Occipital lobe (tissue), 2 donors: Measurements from ENCODE around the gene ESYT2. TPM values are rescaled to one million over a fixed set of nuclear protein-coding genes. Genes with fewer than 3 reads are reported as not detected.
A peak's percentile ranks its signal among the peaks of the same experiment; 100 is the strongest.
"Not testable (repeated sequence)": the region's sequence is repeated elsewhere in the genome, so short reads cannot be mapped to it uniquely, and the experiment has no call there.

ENCODE experiments used
- DNase-seq: peaks from one replicate; lab custom pipeline; 2025; lab: John Stamatoyannopoulos, UW
- total RNA-seq: library from RNA; depleted of rRNA; stranded (reverse); fragments of >200 nt; gene quantifications from one replicate; pipeline ENCODE4 v1.2.3, GENCODE V29; 2014

The ESYT2 gene
- total RNA-seq, 1 donor from 2014 or later: 125 TPM

DNA sequence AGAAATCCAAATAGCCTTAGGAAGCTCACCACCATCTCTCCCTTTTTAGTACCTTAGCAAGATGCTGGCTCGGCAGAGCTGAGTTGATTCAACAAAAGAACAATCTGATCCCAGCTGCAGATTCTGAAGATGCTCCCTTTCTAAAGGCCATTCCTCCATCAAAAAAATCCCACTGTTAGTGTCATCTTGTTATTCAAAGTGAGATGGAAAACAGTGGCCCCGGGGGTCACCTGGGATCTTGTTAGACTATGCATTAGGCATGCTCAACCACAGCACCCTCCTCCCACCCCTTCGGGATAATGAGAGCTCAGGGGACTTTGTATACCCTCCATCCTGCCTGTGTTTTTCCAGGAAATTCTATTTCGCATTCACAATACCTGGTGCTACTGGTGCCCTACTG, 127.1 kb downstream of the ESYT2 start:
- no peak for DNase-seq

DNA sequence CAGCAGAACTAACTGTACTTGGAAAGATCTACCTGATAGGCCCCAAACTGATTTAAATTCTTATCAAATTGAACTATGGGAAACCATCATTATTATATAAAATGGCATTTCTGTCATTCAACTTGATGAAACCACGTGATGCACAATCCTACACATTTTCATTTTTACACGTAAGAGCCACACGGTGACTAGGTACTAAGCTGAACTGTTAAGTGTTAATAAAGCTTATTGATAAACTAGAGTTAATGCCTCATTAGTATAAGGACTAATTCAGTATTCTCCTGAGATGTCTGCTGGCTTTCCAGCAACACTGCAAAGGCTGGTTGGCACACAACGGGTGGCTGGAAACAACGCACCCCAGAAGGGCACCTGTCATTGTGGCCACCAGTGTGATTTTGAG, 129.3 kb downstream of the ESYT2 start:
- no peak for DNase-seq

DNA sequence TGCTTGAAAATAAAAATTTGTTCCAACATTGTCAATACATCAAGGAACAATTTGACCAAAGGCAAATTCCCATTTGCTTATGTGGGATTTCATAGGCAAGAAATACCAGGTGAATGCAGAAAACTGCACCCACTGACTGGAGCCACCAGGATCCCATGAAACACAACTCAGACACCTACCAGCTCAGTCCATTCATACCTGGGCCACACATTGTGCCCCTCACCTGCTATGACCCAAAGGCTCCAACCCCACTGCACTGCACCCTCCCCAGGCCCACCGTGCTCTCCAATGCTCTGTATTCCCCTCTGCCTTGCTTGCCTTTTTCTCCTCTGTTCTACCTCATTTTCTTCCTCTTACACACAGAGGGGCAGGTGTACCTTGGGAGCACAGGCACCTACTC, 130.0 kb downstream of the ESYT2 start:
- DNase-seq: no peak

DNA sequence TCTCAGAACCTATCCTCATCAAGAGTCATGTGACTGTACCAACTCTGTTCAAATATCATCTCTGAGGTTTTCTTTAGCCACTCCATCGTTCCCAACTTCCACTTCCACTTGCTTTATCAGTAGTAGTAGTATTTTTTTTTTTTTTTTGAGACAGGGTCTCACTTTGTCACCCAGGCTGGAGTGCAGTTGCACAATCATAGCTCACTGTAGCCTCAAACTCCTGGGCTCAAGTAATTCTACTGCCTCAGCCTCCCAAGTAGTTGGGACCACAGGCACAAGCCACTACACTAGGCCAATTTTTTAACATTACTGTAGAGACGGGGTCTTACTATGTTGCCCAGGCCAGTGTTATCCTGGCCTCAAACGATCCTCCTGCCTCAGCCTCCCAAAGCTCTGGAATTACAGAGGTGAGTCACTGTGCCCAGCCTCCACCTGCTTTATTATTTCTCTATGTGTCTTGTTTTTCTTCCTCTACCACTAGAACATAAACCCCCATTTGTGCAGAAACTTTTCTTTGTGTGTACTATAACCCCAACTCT, 130.6 kb downstream of the ESYT2 start:
- DNase-seq: no peak

DNA sequence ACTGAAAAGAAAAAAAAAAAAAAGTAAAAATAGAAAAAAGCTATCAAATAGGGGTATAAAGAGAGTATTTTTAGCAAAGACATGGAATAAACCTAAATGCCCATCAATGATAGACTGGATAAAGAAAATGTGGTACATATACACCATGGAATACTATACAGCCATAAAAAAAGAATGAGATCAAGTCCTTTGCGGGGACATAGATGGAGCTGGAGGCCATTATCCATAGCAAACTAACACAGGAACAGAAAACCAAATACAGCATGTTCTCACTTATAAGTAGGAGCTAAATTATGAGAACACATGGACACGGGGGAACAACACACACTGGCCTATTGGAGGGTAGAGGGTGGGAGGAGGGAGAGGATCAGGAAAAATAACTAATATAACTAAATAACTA, 131.7 kb downstream of the ESYT2 start:
- DNase-seq: not testable (repeated sequence)

DNA sequence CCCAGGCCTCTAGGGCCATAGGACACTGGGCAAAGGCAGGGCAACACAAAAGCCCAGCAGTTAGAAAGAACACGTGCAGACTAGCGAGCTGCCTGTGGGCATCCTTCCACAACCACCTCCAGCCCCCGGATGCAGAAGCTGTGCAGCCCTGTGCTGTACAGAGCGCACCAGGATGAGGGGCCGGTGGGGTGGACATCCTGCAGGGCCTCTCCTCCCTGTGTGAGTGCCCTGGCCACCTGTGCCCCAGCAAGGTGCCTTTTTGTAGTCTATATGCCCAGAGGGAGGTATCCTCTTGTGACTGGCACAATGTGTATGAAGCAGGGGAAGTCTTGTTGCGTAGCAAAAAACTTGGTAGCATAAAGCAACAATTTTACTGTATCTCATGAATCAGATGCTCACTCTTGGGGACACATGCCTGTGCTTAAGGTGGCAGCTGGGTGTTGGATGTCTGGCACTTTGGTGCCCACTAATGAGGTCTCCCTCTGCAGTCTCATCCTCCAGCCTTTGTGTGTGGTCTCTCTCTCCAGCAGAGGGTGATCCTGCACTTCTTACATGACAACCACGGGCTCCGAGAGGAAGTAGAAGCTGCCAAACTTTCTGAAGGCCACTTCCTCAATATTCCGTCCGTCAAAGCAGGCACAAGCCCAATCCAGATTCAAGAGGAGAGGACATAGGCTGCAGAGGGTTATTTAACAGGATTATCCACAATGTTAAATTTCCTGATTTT, 133.4 kb downstream of the ESYT2 start:
- DNase-seq: peak; percentile 9

DNA sequence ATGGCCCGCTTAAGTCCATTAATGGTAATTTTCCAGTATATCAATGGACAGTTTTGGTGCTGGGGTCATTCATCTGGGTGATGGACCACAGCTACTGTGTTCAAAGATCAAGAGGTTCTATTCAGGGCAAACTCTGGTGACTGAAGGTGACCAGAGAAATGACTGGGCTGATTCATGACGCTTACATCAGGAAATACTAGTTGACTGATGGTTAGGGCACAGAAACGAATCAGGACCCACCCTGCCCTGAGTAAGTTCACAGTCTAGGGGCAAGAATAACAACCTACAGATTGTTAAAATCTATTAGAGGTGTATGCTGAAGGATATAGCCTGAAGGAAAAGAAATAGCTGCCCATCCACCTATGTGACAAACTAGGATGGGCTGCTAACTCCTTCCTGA, 134.3 kb downstream of the ESYT2 start:
- DNase-seq: no peak

DNA sequence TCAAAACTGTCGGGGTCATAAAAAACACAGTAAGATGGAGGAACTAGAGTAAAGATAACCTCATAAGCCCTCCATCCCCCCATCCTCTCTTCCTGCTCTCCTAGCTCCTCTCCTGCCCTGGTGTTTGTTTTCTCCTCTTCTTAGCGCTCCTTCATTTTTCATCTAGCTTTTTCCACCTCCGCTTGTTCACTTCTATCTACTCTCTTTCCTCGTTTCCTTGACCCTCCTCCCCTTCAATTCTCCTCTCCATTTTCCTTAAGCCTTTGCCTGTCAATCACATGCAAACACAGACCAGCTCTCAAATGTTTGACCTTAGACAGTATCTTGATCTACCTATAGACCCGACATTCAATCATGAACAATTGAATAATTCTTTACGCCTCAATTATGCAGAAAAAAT, 134.7 kb downstream of the ESYT2 start:
- no peak for DNase-seq

DNA sequence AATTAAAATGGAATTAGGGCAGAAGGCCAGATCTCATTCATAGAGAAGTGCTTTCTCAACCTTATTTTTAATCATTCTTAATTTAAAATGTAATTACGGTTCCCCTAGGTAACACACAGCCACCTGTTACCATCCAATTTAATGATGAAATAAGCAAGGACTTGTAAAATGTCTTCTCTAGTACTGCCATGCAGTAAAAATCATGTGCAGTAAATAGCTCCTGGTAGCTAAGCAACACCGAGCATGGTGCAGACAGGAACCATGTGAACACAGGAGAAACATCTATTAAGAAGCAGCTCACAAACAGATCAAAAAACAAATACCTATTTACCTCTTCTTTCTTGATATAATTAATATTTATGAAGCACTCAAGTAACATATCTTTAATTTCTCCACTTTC, 139.8 kb downstream of the ESYT2 start:
- no peak for DNase-seq

DNA sequence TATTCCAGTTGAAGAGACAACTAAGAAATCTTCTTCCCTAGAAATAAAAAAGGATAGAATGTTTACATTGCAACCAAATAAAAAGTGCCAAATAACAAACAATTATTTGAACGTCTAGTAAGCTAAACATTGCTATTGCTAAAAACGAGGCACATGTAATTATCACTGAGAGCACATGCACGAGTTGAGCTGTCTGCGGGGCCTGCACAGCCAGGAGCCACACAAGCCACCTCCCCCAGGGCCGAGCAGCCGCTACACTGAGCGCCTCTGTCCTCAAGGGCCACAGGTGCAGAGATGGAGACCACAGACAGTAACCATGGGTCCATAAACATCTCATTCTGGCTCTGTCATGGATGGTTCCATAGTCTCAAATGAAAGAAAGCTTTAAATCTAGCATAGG, 141.9 kb downstream of the ESYT2 start:
- no peak for DNase-seq

DNA sequence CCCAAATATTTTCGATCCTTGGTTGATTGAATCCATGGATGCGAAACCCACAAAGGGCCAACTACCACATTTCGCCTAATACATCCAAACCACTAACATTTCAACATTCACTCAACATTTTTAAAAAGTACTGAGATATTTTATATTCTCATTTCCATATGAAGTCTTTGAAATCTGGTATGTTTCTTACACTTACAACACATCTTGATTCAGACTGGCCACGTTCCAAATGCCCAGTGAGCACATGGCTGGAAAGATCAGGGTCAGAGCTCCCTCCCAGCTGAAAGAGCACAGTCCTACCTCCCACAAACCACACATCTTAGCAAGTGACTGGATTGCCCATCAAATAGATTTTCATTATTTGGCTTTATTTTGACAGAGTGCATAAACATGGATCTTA, 143.6 kb downstream of the ESYT2 start:
- no peak for DNase-seq

DNA sequence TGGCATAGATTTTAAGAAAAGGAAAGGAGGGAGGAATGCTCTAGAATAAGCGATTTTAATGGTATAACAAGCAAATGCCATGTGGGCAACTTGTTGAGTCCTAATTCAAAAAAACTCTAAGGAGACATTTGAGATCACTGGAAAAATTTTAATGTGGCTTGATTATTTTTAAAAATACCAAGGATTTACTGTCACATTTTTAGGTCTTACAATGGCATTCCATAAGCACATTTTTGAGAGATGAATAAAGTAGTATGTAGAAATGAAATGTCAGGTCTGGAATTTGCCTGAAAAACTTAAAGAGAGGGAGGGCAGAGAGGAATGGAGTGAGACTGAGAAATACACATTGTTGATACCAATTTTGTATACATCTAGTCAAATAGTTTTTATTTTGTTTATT, 145.0 kb downstream of the ESYT2 start:
- DNase-seq: no peak

DNA sequence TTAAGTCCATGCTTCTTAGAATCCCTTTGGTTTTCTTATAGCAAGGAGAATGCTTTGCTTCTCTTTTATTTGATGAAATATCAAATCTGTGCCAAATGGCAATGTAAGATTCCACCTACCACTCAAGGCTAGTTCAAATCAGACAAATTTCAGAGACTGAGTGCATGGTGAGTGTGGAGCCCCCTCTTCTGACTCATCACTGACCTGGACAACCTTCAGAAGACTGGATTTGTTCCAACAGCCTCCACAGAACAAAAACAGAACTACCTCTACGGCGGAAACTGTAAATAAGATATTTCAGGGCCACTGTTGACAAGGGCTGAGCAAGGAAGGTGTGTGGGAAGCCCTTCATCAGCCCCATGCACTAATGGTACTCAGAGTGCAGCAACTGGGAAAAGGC, 145.8 kb downstream of the ESYT2 start:
- no peak for DNase-seq

DNA sequence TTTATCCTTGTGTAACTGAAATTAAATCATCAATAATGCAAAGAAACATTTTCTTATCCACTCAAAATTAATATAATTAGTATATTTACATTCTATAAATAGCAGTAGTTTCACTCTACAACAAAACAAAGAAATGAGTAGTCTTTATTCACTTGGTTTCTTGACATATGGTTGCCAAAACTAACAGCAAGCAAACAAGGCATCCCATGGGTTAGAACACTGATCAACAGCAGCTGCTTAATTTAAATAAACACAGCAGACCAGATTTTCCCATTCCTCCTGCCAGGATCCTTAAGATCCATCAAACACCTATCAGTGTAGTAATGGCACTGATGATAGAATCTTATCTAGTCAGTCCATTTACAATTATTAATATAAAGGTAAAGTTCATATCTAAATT, 146.9 kb downstream of the ESYT2 start:
- no peak for DNase-seq

Other genes starting within 250 kb of the ESYT2 start
- gene PTPRN2, start 241.7 kb downstream of the ESYT2 start, total RNA-seq: 62.2 TPM
- 14.3 TPM for gene NCAPG2, start 124.7 kb downstream of the ESYT2 start, total RNA-seq
- 12.5 TPM for gene DYNC2I1, start 27.0 kb upstream of the ESYT2 start, total RNA-seq